Right ventricle myocardium superior (tissue), 1 donor: ENCODE data around the gene MOSMO. TPM values are rescaled to one million over a fixed set of nuclear protein-coding genes. Genes with fewer than 3 reads are reported as not detected.
"Not testable (repeated sequence)": the region's sequence is repeated elsewhere in the genome, so short reads cannot be mapped to it uniquely, and the experiment has no call there.

Experiments used
- ATAC-seq: fragments of 200-7000 bp; cut with Tn5 transposase; one replicate; pipeline ENCODE4 v1.9.1; 2020; ENCODE audit warnings: mild to moderate bottlenecking; ENCODE audit not compliant: poor library complexity
- DNase-seq: peaks from one replicate; pipeline ENCODE4 v3.0.0-alpha.2; 2020
- intact Hi-C: fragments of 100-400 bp; cut with DNase I; formaldehyde crosslinking; loops from one replicate; pipeline ENCODE4 v1.11.2; 2022
- total RNA-seq: library from RNA; stranded (reverse); fragmentation: NEBNext Ultra II Directional; extraction: Animal tissue kit (Norgen Biotek cat#: 25700); gene quantifications from one replicate; pipeline ENCODE4 v1.2.1, GENCODE V29; 2021
- donor health status: DM: no; HTN: yes; CAD: no; lungs with severe emphysema.

Gene MOSMO
- total RNA-seq, 1 donor from 2014 or later = 12.0 TPM

DNA sequence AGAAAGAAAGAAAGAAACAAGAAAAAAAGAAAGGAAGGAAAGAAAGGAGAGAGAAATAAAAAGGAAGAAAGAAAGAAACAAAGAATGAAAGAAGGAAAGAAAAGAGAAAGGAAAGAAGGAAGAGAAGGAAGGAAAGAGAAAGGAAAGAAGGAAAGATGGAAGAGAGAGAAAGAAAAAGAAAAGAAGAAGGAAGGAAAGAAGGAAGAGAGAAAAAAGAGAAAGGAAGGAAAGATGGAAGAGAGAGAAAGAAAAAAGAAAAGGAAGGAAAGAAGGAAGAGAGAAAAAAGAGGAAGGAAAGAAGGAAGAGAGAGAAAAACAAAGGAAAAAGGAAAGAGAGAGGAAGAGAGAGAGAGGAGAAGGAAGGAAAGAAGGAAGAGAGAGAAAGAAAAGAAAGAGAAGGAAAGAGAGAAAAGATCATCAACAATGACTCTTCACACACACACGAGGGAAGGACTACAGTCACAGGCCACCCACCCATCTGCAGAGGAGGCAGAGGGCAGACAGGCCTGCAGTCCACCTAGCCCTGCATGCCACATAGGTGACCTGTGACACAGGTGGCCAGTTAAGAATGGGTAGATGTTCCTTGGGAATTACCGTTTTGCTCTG, 108.3 kb downstream of the MOSMO start:
- DNase-seq (no peak), ATAC-seq (no peak)
- intact Hi-C loops = no loop called here

DNA sequence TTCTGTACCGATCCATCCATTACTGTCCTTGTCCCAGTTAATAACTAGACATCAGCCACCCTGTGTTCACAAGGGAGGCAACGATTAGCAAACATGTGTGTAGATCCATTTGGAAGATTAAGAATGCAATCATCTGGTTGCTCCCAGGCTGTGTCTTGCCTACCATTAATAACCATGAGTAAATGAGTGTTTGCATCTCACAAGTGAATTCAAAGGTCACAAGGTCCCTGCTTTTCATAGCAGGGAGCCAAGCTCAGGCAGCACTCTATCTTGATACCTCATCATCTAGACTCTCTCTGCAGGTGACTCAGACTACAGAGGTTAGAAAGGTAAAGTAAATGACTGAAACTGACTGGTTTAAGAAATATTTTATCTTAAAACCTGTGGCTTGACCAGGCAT, 109.7 kb downstream of the MOSMO start:
- DNase-seq = no peak
- intact Hi-C loops = no loop called here
- ATAC-seq = no peak

DNA sequence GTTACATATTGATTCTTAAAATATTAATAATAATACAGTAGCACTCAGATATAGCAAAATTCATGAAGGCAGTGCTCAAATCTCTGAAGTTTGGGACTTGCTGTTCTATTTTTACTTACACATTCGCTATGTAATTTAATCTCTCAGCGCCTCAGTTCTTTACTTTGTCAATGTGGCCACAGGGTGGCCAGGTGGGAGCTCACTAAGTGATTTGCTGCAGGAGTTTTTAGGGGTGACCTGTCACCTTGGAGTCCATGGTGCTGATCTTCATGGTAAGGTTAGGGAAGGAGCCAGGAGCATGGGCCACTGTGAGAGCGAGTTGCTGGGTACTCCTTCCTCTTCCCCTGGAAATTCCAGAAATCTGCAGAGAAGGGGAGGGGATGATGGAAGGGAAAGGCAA, 112.5 kb downstream of the MOSMO start:
- DNase-seq (no peak), ATAC-seq (no peak)
- intact Hi-C loops = no loop called here

DNA sequence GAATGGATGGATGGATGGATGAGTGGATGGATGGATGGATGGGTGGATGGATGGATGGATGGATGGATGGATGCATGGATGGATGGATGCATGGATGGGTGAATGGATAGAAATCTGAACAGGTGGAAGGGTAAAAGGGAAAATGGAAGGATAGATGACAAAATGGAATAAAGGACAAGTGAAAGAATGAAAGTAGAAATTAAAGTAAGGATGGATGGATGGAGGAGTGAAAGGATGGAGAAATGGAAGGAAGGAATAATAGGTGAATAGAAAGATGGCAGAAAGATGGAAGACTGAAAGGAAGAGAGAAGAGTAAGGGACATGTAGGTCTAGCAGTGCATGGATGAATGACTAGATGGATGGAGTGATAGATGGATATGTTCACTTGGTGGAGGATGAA, 114.3 kb downstream of the MOSMO start:
- no peak for DNase-seq
- intact Hi-C loops = no loop called here
- no peak for ATAC-seq

DNA sequence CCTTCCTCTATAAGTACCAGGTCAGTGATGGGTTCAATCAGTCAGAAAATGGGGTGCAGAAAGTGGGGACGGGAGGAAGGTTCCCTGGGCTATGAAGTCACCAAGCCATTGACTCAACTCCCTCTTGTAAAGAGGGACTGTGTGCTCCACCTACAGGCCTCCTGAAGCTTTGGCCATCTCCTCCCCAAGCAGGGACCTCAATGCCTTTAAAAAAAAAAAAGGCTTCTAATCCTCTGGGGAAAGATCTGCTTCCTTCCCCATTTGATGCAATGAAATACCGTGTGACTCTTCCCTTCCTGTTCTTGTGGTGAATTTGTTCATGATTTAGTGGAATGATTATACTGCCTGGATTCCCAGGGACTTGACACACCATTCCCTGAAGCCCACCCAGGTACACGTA, 115.2 kb downstream of the MOSMO start:
- ATAC-seq = no peak
- intact Hi-C loops = no loop called here
- DNase-seq = no peak

DNA sequence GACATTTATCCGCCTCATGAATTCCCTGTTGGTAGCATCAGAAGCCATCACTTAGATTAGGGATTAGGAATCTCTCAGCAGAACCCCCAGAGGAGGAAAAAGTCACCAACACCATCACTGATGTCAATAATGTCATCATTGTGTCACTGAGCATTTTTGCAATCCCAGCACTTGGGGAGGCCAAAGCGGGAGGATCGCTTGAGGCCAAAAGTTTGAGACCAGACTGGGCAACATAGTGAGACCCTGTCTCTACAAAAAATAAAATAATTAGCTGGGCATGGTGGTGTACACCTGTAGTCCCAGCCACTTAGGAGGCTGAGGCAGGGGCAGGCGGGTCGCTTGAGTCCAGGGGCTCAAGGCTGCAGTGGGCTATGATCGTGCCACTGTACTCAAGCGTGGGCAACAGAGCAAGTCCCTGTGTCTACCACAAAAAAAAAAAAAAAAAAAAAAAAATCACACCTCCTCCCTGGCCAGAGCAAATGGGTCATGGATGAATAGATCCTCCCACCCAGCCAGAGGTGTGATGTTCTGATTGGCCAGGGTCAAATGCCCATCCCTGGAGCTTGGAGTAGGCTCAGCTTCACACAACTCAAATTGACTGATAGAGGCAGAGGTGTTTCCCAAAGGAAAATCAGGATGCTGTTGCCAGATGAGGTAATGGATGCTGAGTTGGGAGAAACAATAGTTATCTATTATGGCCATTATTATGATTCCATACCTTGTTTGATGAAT, 116.0 kb downstream of the MOSMO start:
- DNase-seq (no peak), ATAC-seq (no peak)
- intact Hi-C loops = no loop called here

DNA sequence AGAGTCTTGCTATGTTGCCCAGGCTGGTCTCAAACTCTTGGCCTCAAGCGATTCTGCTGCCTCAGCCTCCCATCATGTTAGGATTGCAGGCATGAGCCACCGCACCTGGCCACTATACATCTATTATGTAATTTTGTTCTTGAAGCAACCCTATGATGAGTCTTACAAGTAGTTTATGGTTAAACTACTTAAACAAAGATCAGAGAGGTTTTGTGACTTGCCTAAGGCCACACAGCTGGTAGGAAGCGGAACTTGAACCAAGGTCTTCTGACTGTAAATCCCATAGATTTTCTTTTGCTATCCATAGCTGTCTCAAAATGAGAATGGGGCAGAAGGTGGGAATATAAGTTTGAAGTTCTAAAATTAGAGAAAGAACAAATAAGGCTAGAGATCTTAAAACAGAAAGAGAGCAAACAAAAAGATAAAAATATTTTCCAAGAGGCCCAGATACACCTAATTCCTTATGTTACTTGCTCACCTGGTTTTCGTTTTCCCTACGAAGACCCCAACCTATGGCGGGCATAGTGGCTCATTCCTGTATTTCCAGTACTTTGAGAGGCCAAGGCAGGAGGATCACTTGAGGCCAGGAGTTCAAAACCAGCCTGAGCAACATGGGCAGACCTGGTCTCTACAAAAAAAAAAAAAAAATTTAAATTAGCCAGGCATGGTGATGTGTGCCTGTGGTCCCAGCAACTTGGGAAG, 116.8 kb downstream of the MOSMO start:
- no peak for ATAC-seq
- intact Hi-C loops = no loop called here

DNA sequence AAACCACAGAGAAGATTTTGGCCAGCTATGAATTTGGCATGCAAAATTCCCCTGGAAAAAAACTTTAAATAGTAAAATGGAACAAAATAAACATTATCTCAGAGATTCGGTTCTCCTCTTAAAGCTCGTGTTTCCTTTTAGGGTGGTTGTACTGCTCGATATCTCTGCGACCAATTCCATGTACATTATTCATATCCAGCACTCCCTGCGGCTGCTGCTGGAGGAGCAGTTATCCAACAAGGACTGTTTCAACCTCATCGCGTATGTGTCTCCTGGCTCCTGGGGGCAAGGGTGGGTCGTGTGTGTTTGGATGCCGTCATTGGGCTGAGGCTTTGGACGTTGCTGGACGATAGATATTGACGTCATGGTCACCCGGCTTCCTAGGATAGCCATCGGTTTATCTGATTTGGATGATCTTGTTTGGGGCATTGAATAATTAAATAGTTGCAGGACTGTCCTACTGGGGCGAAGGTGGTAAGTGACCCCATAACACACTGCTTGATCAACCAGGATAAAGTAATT, 118.2 kb downstream of the MOSMO start:
- DNase-seq (no peak), ATAC-seq (no peak)
- intact Hi-C loops = no loop called here

More for the DNA sequence above, 116.8 kb downstream of the MOSMO start:
- no peak for DNase-seq

DNA sequence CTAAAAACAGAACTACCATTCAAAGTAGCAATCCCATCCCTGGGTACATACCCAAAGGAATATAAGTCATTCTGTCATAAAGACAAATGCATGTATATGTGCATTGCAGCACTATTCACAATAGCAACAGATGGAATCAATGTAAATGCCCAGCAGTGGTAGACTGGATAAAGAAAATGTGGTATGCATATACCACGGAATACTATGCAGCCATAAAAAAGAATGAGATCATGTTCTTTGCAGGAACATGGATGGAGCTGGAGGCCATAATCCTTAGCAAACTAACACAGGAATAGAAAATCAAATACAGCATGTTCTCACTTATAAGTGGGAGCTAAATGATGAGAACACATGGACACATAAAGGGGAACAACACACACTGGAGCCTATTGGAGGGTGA, 120.6 kb downstream of the MOSMO start:
- DNase-seq, intact Hi-C loops, ATAC-seq: not testable (repeated sequence)

DNA sequence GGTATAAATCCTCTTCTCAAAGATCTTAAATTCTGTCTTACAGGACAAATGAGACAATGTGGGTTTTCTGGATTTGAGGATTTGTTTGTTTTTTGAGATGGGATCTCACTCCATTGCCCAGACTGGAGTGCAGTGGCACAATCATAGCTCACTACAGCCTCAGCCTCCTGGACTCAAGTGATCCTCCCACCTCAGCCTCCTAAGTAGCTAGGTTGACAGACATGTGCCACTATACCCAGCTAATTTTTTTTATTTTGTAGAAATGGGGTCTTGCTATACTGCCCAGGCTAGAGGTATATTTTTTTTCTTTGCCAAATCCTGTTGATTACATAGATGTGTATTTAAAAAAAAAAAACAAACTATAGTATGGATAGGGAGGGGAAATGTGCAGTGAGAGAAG, 122.6 kb downstream of the MOSMO start:
- ATAC-seq = no peak
- intact Hi-C loops = no loop called here
- no peak for DNase-seq

DNA sequence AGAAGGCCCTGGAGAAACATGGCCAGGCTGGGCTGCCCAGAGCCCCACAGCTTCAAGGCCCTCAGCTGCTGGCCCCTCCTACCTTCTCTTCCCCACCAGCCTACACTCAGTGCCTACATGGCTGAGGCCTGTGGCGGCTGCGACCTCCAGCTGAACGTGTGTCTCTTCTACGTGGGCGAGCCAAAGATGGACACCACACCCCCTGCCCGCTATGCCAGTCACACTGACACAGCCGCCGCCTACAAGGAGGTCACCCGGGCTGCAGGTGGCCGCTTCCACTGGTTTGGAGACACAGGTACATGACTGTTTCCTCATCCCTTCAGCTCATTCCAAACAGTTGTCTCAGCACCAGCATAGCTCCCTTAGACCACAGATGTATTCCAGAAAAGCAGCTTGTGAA, 124.9 kb downstream of the MOSMO start:
- DNase-seq (no peak), ATAC-seq (no peak)
- intact Hi-C loops = no loop called here

Other genes with a start within 250 kb of the MOSMO start
- gene NPIPB4, start 150.4 kb upstream of the MOSMO start, total RNA-seq = 32.6 TPM
- 931 TPM for gene UQCRC2, start 54.8 kb upstream of the MOSMO start, total RNA-seq
- not detected for gene PDZD9, start 7.0 kb upstream of the MOSMO start, total RNA-seq
- gene VWA3A, start 84.4 kb downstream of the MOSMO start, total RNA-seq = 1.3 TPM
- not detected for gene SDR42E2, start 154.4 kb downstream of the MOSMO start, total RNA-seq
- 26.4 TPM for gene EEF2K, start 198.2 kb downstream of the MOSMO start, total RNA-seq